Esophagus squamous epithelium (tissue), 5 donors: Measurements from ENCODE around the gene PTOV1. TPM values are rescaled to one million over a fixed set of nuclear protein-coding genes. Genes with fewer than 3 reads are reported as not detected.
A peak's percentile ranks its signal among the peaks of the same experiment; 100 is the strongest.

Experiments used
- DNase-seq: peaks from one replicate; lab custom pipeline; 2025; lab: John Stamatoyannopoulos, UW
- H3K27ac ChIP-seq, 4 donors: fragments of 200-600 bp; sonication (generic); one replicate each; pipeline ENCODE4 v1.5.1; 2016 to 2019; ENCODE audit warnings: mild to moderate bottlenecking in 1 of 4
- H3K27me3 ChIP-seq, 4 donors: fragments of 200-600 bp; sonication (generic); 1 replicate in 3 of 4; 2 replicates in 1 of 4; pipeline versions ENCODE4 v1.5.1 to v1.6.0; 2017 to 2021; ENCODE audit warnings: antibody characterized with exemption in 1 of 4
- H3K36me3 ChIP-seq, 3 donors: fragments of 200-600 bp; sonication (generic); one replicate each; pipeline ENCODE4 v1.5.1; 2016 to 2019
- H3K4me1 ChIP-seq, 3 donors: fragments of 200-600 bp; sonication (generic); one replicate each; pipeline ENCODE4 v1.5.1; 2017 to 2019
- H3K4me3 ChIP-seq, 4 donors: fragments of 200-600 bp; sonication (generic); 1 replicate in 3 of 4; 2 replicates in 1 of 4; pipeline ENCODE4 v1.5.1; 2016 to 2019; ENCODE audit warnings: mild to moderate bottlenecking in 2 of 4, moderate library complexity in 1 of 4
- H3K9me3 ChIP-seq, 3 donors: fragments of 200-600 bp; sonication (generic); one replicate each; pipeline ENCODE4 v1.5.1; 2016 to 2019
- CTCF ChIP-seq, 6 experiments: fragments of 450-650 bp in 4 of 6; fragments of 200-600 bp in 2 of 6; sonication (generic) in 2 of 6; IDR thresholded peaks; one replicate each; pipeline ENCODE4 v1.5.1; 2016 to 2019; ENCODE audit warnings: antibody characterized with exemption in 6 of 6, mild to moderate bottlenecking in 4 of 6, moderate library complexity in 4 of 6
- POLR2A ChIP-seq, 4 donors: fragments of 450-650 bp; IDR thresholded peaks; one replicate each; pipeline ENCODE4 v1.6.1; 2017; ENCODE audit warnings: antibody characterized with exemption in 4 of 4, mild to moderate bottlenecking in 4 of 4, moderate library complexity in 3 of 4
- WGBS, 2 donors: methylation state at CpG; one replicate each; pipeline ENCODE4 v1.1.5; 2018; 5-methylcytosine and 5-hydroxymethylcytosine counted together
- intact Hi-C: fragments of 100-400 bp; cut with DNase I; formaldehyde crosslinking; loops from one replicate; pipeline ENCODE4 v1.15.0; 2022
- total RNA-seq, 4 donors: library from RNA; depleted of rRNA; stranded (reverse); fragments of >200 nt; gene quantifications; one replicate each; pipeline ENCODE4 v1.1.0, GENCODE V29; 2016
- donor health status: DM: yes; HTN: yes; CAD: no.

PTOV1 gene
- total RNA-seq, 4 donors from 2014 or later: 31.3 to 57.0 (median 45.2) TPM

- Histone ChIP-seq H3K36me3 (no peaks in the 10 kb centered on the region), H3K27ac (no peak overlapping the region)
These were observed 2.9 kb upstream of the PTOV1 start for GRCh38 chr19:49847731-49848696.

GRCh38 chr19:49848938-49849337 is 2.0 kb upstream of the PTOV1 start:
- no peak for TF ChIP-seq CTCF (IDR thresholded peaks at IDR 0.05)
- TF ChIP-seq POLR2A (IDR thresholded peaks at IDR 0.05): no peak
- 87 to 95% methylated on average over 3 of the region's 3 CpGs for WGBS, 2 donors
- Histone ChIP-seq H3K27me3 (no peaks in the 10 kb centered on the region), H3K27ac (no peak overlapping the region), H3K4me1 (peaks cover 6 to 45% (median 25%) of the 10 kb centered on the region in 3 donors), H3K4me3 (no peak overlapping the region), H3K36me3 (no peaks in the 10 kb centered on the region), H3K9me3 (no peaks in the 10 kb centered on the region)
- no peak for DNase-seq
- intact Hi-C loops: no loop called here

More at GRCh38 chr19:49847731-49848696, 2.9 kb upstream of the PTOV1 start:
- intact Hi-C loops: no loop called here
- peaks cover 6 to 36% (median 21%) of the 10 kb centered on the region in 3 donors for H3K4me1 ChIP-seq
- DNase-seq: no peak
- no peaks in the 10 kb centered on the region for H3K27me3 ChIP-seq
- no peaks in the 10 kb centered on the region for H3K9me3 ChIP-seq
- 66 to 68% methylated on average over 10 of the region's 10 CpGs for WGBS, 2 donors
- no peak overlapping the region for H3K4me3 ChIP-seq
- TF ChIP-seq CTCF (IDR thresholded peaks at IDR 0.05) (no peak), POLR2A (IDR thresholded peaks at IDR 0.05) (no peak)

- Histone ChIP-seq H3K27me3 (no peaks in the 10 kb centered on the region), H3K27ac (peak overlapping the region in 3 of 4 donors; percentile 94 to 100 (median 99)), H3K9me3 (no peaks in the 10 kb centered on the region), H3K4me3 (peak overlapping the region; percentile 56 to 98 (median 96)), H3K4me1 (peaks cover 6 to 52% (median 29%) of the 10 kb centered on the region in 3 donors), H3K36me3 (peaks cover 0 to 5% (median 0%) of the 10 kb centered on the region in 3 donors)
- intact Hi-C loops: no loop called here
- TF ChIP-seq CTCF (IDR thresholded peaks at IDR 0.05): no peak
- no peak for TF ChIP-seq POLR2A (IDR thresholded peaks at IDR 0.05)
- WGBS, 2 donors: 85 to 89% methylated on average over 14 to 15 of the region's 15 CpGs
- DNase-seq: no peak
These were observed 1.3 kb upstream of the PTOV1 start for GRCh38 chr19:49849433-49850220.

- no peak for DNase-seq
- no peaks in the 10 kb centered on the region for H3K27me3 ChIP-seq
- peak overlapping the region; percentile 56 to 98 (median 96) for H3K4me3 ChIP-seq
- intact Hi-C loops: no loop called here
- peak overlapping the region; percentile 94 to 100 (median 100) for H3K27ac ChIP-seq
- H3K4me1 ChIP-seq: peaks cover 6 to 54% (median 29%) of the 10 kb centered on the region in 3 donors
- no peaks in the 10 kb centered on the region for H3K9me3 ChIP-seq
- peaks cover 0 to 11% (median 0%) of the 10 kb centered on the region in 3 donors for H3K36me3 ChIP-seq
- TF ChIP-seq CTCF (IDR thresholded peaks at IDR 0.05) (no peak), POLR2A (IDR thresholded peaks at IDR 0.05) (no peak)
- 56 to 68% methylated on average over 11 to 12 of the region's 12 CpGs for WGBS, 2 donors
These were observed 805 bp upstream of the PTOV1 start for GRCh38 chr19:49850221-49850486.
